ENCODE measurements around the gene VRK3. TPM values are rescaled to one million over a fixed set of nuclear protein-coding genes. Genes with fewer than 3 reads are reported as not detected.

Gene VRK3
- total RNA-seq, 1 experiment from 2014 or later = 46.3 TPM

DNA sequence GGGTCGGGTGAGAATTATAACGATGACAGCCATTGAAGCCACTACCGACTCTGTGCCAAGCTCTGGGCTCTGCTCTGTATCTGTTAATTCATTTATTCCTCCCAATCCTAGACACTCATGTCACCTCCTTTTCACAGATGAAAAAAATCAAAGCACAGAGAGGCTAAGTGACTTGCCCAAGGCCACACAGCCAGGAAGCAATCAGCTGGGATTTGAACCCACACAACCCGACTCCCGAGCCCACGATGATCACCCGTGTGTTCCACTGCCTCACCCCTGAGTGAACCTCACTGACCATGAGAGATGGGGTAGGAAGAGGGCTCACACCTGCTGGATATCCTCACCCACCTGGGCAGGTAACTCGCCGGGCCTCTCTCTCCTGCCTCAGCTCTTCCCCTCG is 40.8 kb upstream of the VRK3 start:
- Histone ChIP-seq H3K27me3 (replicated peaks; ENCODE audit: control insufficient read depth, insufficient read depth, low read length) (no peaks in the 10 kb centered on the region), H3K4me1 (no peaks in the 10 kb centered on the region), H3K36me3 (ENCODE audit: control insufficient read depth, insufficient read depth, low read length) (no peaks in the 10 kb centered on the region), H3K4me3 (ENCODE audit: low read depth, low read length) (no peak overlapping the region), H3K9me3 (peaks cover 4% of the 10 kb centered on the region)
- H3K27me3 Mint-ChIP-seq (ENCODE audit: insufficient read depth, unreplicated experiment) = peaks cover 5% of the 10 kb centered on the region
- H3K27ac Mint-ChIP-seq (ENCODE audit: unreplicated experiment) = no peak overlapping the region
- TF ChIP-seq, protein P1, sequence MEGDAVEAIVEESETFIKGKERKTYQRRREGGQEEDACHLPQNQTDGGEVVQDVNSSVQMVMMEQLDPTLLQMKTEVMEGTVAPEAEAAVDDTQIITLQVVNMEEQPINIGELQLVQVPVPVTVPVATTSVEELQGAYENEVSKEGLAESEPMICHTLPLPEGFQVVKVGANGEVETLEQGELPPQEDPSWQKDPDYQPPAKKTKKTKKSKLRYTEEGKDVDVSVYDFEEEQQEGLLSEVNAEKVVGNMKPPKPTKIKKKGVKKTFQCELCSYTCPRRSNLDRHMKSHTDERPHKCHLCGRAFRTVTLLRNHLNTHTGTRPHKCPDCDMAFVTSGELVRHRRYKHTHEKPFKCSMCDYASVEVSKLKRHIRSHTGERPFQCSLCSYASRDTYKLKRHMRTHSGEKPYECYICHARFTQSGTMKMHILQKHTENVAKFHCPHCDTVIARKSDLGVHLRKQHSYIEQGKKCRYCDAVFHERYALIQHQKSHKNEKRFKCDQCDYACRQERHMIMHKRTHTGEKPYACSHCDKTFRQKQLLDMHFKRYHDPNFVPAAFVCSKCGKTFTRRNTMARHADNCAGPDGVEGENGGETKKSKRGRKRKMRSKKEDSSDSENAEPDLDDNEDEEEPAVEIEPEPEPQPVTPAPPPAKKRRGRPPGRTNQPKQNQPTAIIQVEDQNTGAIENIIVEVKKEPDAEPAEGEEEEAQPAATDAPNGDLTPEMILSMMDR (IDR thresholded peaks at IDR 0.05; ENCODE audit: insufficient read depth in 1 of 2, low read depth in 1 of 2, low read length in 1 of 2, severe bottlenecking in 1 of 2, unreplicated experiment in 1 of 2) = no peak
- H3K4me1 Mint-ChIP-seq (ENCODE audit: low read depth, unreplicated experiment) = no peaks in the 10 kb centered on the region
- ChIA-PET POLR2A (no interaction called here), CTCF (no interaction called here)
- H3K9me3 Mint-ChIP-seq (ENCODE audit: unreplicated experiment) = no peaks in the 10 kb centered on the region
- intact Hi-C loops (cut with micrococcal nuclease; ENCODE audit: unreplicated experiment) = no loop called here
- H3K36me3 Mint-ChIP-seq (ENCODE audit: insufficient read depth, unreplicated experiment) = no peaks in the 10 kb centered on the region
- BruUV-seq (replicated peaks) = no TSS peak
- DNase-seq = no peak
- no peak overlapping the region for H3K4me3 Mint-ChIP-seq (ENCODE audit: unreplicated experiment)

DNA sequence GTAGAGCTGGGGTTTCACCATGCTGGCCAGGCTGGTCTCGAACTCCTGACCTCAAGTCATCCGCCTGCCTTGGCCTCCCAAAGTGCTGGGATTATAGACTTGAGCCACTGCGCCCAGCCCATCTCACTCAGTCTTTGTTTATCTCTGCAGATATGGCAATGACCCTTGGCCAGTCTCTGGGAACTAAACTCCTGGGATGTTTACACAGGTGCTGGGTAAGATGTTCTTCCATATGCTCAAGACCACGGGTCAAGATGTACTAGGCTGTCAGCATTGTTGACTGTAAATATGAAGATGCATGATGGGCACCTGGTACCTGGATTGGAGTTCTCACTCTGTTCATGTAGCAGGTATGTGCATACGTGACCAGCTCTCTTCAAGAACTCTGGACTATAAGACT is 36.5 kb upstream of the VRK3 start:
- TF ChIP-seq, protein P1 (IDR thresholded peaks at IDR 0.05; ENCODE audit: insufficient read depth in 1 of 2, low read depth in 1 of 2, low read length in 1 of 2, severe bottlenecking in 1 of 2, unreplicated experiment in 1 of 2) = no peak
- intact Hi-C loops (cut with micrococcal nuclease; ENCODE audit: unreplicated experiment) = no loop called here
- peak in 1 of 2 experiments; percentile 67 for DNase-seq
- H3K27me3 ChIP-seq (replicated peaks; ENCODE audit: control insufficient read depth, insufficient read depth, low read length) = no peaks in the 10 kb centered on the region
- BruUV-seq (replicated peaks) = no TSS peak
- H3K36me3 Mint-ChIP-seq (ENCODE audit: insufficient read depth, unreplicated experiment) = no peaks in the 10 kb centered on the region
- H3K9me3 ChIP-seq = peaks cover 35% of the 10 kb centered on the region
- H3K36me3 ChIP-seq (ENCODE audit: control insufficient read depth, insufficient read depth, low read length) = no peaks in the 10 kb centered on the region
- no peaks in the 10 kb centered on the region for H3K4me1 ChIP-seq
- H3K4me3 ChIP-seq (ENCODE audit: low read depth, low read length) = no peak overlapping the region
- CTCF ChIA-PET = no interaction called here
- H3K27ac Mint-ChIP-seq (ENCODE audit: unreplicated experiment) = no peak overlapping the region
- POLR2A ChIA-PET = no interaction called here
- H3K27me3 Mint-ChIP-seq (ENCODE audit: insufficient read depth, unreplicated experiment) = peaks cover 5% of the 10 kb centered on the region
- H3K4me1 Mint-ChIP-seq (ENCODE audit: low read depth, unreplicated experiment) = no peaks in the 10 kb centered on the region
- no peak overlapping the region for H3K4me3 Mint-ChIP-seq (ENCODE audit: unreplicated experiment)
- H3K9me3 Mint-ChIP-seq (ENCODE audit: unreplicated experiment) = peaks cover 7% of the 10 kb centered on the region

DNA sequence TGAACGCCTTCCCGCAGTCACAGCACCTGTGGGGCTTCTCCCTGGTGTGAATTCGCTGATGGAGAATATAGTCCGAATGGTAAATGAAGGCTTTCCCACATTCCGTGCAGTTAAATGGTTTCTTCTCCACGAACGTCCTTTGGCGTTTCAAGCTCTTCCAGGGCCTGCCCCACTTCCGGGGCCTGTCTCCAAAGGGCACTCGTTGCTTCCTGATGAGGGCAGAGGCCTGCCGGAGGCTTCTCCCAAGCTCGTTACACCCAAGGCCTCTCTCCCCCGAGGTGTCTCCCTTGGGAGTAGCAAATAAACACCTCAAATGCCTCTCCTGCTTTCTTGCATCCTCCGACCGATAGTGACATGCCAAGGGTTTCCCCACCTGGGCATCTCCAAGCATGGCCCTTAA is 34.9 kb upstream of the VRK3 start:
- POLR2A ChIA-PET = no interaction called here
- BruUV-seq (replicated peaks) = no TSS peak
- Histone ChIP-seq H3K4me1 (no peaks in the 10 kb centered on the region), H3K27me3 (replicated peaks; ENCODE audit: control insufficient read depth, insufficient read depth, low read length) (no peaks in the 10 kb centered on the region), H3K9me3 (peaks cover 35% of the 10 kb centered on the region), H3K36me3 (ENCODE audit: control insufficient read depth, insufficient read depth, low read length) (no peaks in the 10 kb centered on the region), H3K4me3 (ENCODE audit: low read depth, low read length) (no peak overlapping the region)
- intact Hi-C loops (cut with micrococcal nuclease; ENCODE audit: unreplicated experiment) = no loop called here
- Mint-ChIP-seq H3K27me3 (ENCODE audit: insufficient read depth, unreplicated experiment) (peaks cover under 1% of the 10 kb centered on the region), H3K4me3 (ENCODE audit: unreplicated experiment) (no peak overlapping the region), H3K27ac (ENCODE audit: unreplicated experiment) (no peak overlapping the region), H3K4me1 (ENCODE audit: low read depth, unreplicated experiment) (no peaks in the 10 kb centered on the region), H3K36me3 (ENCODE audit: insufficient read depth, unreplicated experiment) (no peaks in the 10 kb centered on the region), H3K9me3 (ENCODE audit: unreplicated experiment) (peaks cover 7% of the 10 kb centered on the region)
- DNase-seq = no peak
- CTCF ChIA-PET = interaction anchor here (1.1 kb wide), 1 partner anchor 12 kb away, joined by 4 read pairs; no protein-coding TSS in a partner anchor
- TF ChIP-seq, protein P1 (IDR thresholded peaks at IDR 0.05; ENCODE audit: insufficient read depth in 1 of 2, low read depth in 1 of 2, low read length in 1 of 2, severe bottlenecking in 1 of 2, unreplicated experiment in 1 of 2) = no peak

Data from Caco-2 (cell line).